Activated CD4-positive, alpha-beta memory T cell treated with anti-CD3 and anti-CD28 coated beads for 36 hours (primary cell): ENCODE results near the gene ZNF184. TPM values are rescaled to one million over a fixed set of nuclear protein-coding genes. Genes with fewer than 3 reads are reported as not detected.
"Not testable (repeated sequence)": the region's sequence is repeated elsewhere in the genome, so short reads cannot be mapped to it uniquely, and the experiment has no call there.

ENCODE experiments used
- CTCF ChIA-PET: fragments of 350-600 bp; sonication (Branson Sonifier 250); formaldehyde crosslinking; loops from one replicate; lab custom pipeline; 2021; ENCODE audit warnings: antibody characterized with exemption, inconsistent platforms; lab: Charles Lee
- POLR2A ChIA-PET: fragments of 350-600 bp; sonication (Branson Sonifier 250); formaldehyde crosslinking; loops from one replicate; lab custom pipeline; 2021; ENCODE audit warnings: antibody characterized with exemption; lab: Charles Lee
- DNase-seq: peaks from one replicate; pipeline ENCODE4 v3.0.0-alpha.2; 2020
- H3K27ac Mint-ChIP-seq: one replicate; pipeline ENCODE4 v1.8.0; 2021; ENCODE audit warnings: mixed read lengths
- H3K27me3 Mint-ChIP-seq: one replicate; pipeline ENCODE4 v1.8.0; 2021; ENCODE audit warnings: mixed read lengths
- H3K36me3 Mint-ChIP-seq: one replicate; pipeline ENCODE4 v1.8.0; 2021; ENCODE audit warnings: mixed read lengths
- H3K4me1 Mint-ChIP-seq: one replicate; pipeline ENCODE4 v1.8.0; 2021; ENCODE audit warnings: low read depth, mixed read lengths
- H3K4me3 Mint-ChIP-seq: one replicate; pipeline ENCODE4 v1.8.0; 2021; ENCODE audit warnings: mild to moderate bottlenecking, mixed read lengths
- H3K9me3 Mint-ChIP-seq: one replicate; pipeline ENCODE4 v1.8.0; 2021; ENCODE audit warnings: mixed read lengths
- intact Hi-C: fragments of 100-400 bp; cut with micrococcal nuclease; formaldehyde crosslinking; loops from one replicate; pipeline ENCODE4 v1.15.1; 2023
- total RNA-seq, 2 experiments: library from RNA; stranded (reverse); gene quantifications; one replicate each; pipeline ENCODE4 v1.2.3, GENCODE V29; 2021

The ZNF184 gene
- total RNA-seq, 2 experiments from 2014 or later, result 12.2 to 12.7 TPM

DNA sequence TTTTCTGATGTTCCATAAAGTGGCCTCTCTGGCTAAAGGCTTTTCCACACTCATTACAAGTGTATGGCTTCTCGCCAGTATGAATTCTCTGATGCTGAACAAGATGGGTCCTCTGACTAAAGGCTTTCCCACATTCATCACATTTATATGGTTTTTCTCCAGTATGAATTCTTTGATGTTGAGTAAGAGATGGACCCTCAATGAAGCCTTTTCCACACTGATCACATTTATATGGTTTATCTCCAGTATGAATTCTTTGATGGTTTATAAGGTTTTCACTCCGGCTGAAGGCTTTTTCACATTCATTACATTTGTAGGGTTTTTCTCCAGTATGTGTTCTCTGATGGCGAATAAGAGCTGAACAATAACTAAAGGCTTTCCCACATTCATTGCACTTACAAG, 20.4 kb downstream of the ZNF184 start:
- Mint-ChIP-seq H3K4me3 (no peak overlapping the region), H3K27me3 (no peaks in the 10 kb centered on the region), H3K27ac (no peak overlapping the region), H3K4me1 (no peaks in the 10 kb centered on the region), H3K9me3 (peaks cover 92% of the 10 kb centered on the region), H3K36me3 (peaks cover 94% of the 10 kb centered on the region)
- POLR2A ChIA-PET, result no interaction called here
- intact Hi-C loops, result no loop called here
- CTCF ChIA-PET, result no interaction called here
- no peak for DNase-seq

DNA sequence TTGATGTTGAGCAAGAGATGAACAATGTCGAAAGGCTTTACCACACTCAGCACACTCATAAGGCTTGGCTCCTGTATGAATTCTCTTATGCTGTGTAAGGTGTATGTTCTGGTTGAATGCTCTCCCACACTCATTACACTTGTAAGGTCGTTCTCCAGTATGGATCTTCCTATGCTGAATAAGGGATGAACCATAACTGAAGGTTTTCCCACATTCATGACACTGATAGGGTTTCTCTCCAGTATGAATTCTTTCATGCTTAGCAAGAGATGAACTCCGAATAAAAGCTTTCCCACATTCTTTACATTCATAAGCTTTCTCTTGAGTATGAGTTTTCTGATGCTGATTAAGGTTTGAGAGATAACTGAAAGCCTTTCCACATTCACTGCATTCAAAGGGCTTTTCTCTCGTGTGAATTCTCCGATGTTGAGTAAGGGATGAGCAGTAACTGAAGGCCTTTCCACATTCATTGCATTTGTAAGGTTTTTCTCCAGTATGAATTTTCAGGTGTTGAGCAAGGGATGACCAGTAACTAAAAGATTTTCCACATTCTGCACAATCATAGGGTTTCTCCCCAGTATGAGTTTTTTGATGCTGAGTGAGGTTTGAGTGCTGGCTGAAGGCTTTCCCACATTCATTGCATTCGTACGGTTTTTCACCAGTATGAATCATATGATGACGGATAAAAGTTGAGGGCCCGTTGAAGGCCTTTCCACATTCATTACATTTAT, 21.1 kb downstream of the ZNF184 start:
- no peak for DNase-seq
- no peaks in the 10 kb centered on the region for H3K27me3 Mint-ChIP-seq
- peaks cover 91% of the 10 kb centered on the region for H3K36me3 Mint-ChIP-seq
- POLR2A ChIA-PET, result no interaction called here
- intact Hi-C loops, result no loop called here
- no peak overlapping the region for H3K27ac Mint-ChIP-seq
- H3K4me1 Mint-ChIP-seq, result no peaks in the 10 kb centered on the region
- CTCF ChIA-PET, result no interaction called here
- peaks cover 89% of the 10 kb centered on the region for H3K9me3 Mint-ChIP-seq
- H3K4me3 Mint-ChIP-seq, result no peak overlapping the region

DNA sequence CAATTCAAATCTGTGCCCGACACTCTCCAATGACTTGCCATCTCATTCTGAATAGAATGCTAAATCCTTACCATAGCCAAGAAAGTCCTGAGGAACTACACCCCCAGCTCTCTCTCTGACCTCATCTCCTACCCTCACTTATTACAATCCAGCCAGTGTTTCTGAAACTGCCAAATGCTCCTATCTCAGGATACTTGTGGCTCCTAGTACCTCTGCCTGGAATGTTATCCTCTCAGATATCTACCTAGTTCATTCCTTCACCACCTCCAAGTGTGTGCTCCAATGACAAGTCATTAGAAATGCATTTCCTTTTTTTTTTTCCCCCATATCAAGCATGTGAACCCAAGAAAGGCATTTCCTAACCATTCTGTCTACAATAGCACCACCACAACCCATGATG, 24.4 kb downstream of the ZNF184 start:
- intact Hi-C loops, result no loop called here
- H3K4me1 Mint-ChIP-seq, result no peaks in the 10 kb centered on the region
- no peak for DNase-seq
- H3K27me3 Mint-ChIP-seq, result no peaks in the 10 kb centered on the region
- CTCF ChIA-PET, result no interaction called here
- H3K27ac Mint-ChIP-seq, result no peak overlapping the region
- peaks cover 72% of the 10 kb centered on the region for H3K9me3 Mint-ChIP-seq
- H3K4me3 Mint-ChIP-seq, result no peak overlapping the region
- POLR2A ChIA-PET, result no interaction called here
- H3K36me3 Mint-ChIP-seq, result peaks cover 67% of the 10 kb centered on the region

DNA sequence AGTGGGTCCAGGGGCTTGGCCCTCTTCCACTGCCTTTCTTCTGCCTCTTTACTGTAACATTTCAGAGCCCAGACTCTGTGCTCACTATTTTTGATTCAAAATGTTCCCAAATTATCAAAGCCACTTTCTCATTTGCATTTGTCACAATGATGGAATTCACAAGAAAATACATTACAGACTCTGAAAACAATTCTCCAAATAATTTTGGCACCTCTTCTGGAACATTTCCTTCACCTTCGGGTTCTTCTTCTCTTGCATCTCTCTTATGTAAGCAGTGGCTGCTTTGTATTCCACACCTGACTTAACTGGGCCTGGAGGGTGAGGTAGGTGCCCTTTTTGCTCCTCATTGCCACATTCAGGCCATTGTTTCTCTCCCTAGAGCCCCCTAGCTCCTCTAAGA, 30.0 kb downstream of the ZNF184 start:
- peaks cover 27% of the 10 kb centered on the region for H3K36me3 Mint-ChIP-seq
- DNase-seq, result no peak
- intact Hi-C loops, result no loop called here
- CTCF ChIA-PET, result no interaction called here
- H3K4me1 Mint-ChIP-seq, result no peaks in the 10 kb centered on the region
- no peak overlapping the region for H3K4me3 Mint-ChIP-seq
- H3K27me3 Mint-ChIP-seq, result no peaks in the 10 kb centered on the region
- no peak overlapping the region for H3K27ac Mint-ChIP-seq
- POLR2A ChIA-PET, result no interaction called here
- H3K9me3 Mint-ChIP-seq, result peaks cover 41% of the 10 kb centered on the region

DNA sequence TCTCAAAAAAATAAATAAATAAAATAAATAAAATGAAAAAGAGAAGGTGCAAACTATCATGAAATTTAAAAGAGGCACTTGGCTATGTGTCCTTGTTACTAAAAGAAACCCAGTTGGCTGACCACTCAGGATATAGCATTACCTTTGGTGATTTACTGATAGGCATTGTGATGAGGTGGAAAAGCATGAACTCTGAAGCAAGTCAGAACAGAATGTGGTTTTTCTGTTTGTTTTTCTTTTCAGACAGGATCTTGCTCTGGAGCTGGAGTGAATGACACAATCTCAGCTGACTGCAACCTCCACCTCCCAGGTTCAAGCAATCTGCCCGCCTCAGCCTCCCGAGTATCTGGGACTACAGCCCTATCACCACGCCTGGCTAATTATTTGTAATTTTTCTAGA, 31.9 kb downstream of the ZNF184 start:
- ChIA-PET POLR2A (no interaction called here), CTCF (no interaction called here)
- no peak for DNase-seq
- no peaks in the 10 kb centered on the region for H3K4me1 Mint-ChIP-seq
- H3K27me3 Mint-ChIP-seq, result no peaks in the 10 kb centered on the region
- H3K27ac Mint-ChIP-seq, result no peak overlapping the region
- H3K36me3 Mint-ChIP-seq, result peaks cover 17% of the 10 kb centered on the region
- no peak overlapping the region for H3K4me3 Mint-ChIP-seq
- peaks cover 30% of the 10 kb centered on the region for H3K9me3 Mint-ChIP-seq
- intact Hi-C loops, result no loop called here

DNA sequence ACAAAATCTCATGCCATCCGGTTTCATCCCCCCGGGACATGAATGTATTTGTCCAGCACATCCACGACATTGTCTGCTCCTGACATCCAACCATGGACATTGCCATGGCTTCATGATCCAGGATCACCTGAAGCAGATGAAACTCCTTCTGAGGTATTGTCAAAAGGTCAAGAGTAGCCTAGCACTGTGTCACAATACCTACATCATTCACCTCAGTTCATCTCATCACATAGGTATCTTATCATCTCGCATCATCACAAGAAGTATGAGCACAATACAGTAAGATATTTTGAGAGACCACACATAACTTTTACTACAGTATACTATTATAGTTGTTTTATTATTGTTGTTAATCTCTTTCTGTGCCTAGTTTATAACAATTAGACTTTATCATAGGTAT, 33.5 kb downstream of the ZNF184 start:
- Mint-ChIP-seq H3K4me1 (no peaks in the 10 kb centered on the region), H3K27ac (no peak overlapping the region), H3K4me3 (no peak overlapping the region), H3K36me3 (peaks cover 9% of the 10 kb centered on the region), H3K27me3 (peaks cover 1% of the 10 kb centered on the region), H3K9me3 (peaks cover 35% of the 10 kb centered on the region)
- ChIA-PET CTCF (no interaction called here), POLR2A (no interaction called here)
- intact Hi-C loops, result no loop called here
- DNase-seq, result no peak

DNA sequence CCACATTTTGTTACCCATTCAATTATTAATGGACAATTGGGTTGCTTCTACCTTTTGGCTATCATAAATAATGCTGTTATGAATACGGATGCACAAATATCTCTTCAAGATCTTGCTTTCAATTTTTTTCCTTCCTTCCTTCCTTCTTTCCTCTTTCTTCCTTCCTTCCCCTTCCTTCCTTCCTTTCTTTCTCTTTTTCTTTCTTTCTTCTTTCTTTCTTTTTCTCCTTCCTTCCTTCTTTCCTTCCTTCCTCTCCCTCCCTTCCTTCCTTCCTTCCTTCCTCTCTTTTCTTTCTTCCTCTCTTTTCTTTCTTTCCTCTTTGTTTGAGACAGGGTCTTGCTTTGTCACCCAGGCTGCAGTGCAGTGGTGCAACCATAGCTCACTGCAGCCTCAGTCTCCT, 39.2 kb downstream of the ZNF184 start:
- peaks cover 10% of the 10 kb centered on the region for H3K27me3 Mint-ChIP-seq
- intact Hi-C loops, result no loop called here
- no peak for DNase-seq
- no peak overlapping the region for H3K27ac Mint-ChIP-seq
- no peaks in the 10 kb centered on the region for H3K4me1 Mint-ChIP-seq
- peaks cover 19% of the 10 kb centered on the region for H3K9me3 Mint-ChIP-seq
- H3K4me3 Mint-ChIP-seq, result no peak overlapping the region
- peaks cover 1% of the 10 kb centered on the region for H3K36me3 Mint-ChIP-seq
- ChIA-PET CTCF (no interaction called here), POLR2A (interaction anchor here (0.6 kb wide), 1 partner anchor 122 kb away, joined by 3 read pairs; no protein-coding TSS in a partner anchor)

DNA sequence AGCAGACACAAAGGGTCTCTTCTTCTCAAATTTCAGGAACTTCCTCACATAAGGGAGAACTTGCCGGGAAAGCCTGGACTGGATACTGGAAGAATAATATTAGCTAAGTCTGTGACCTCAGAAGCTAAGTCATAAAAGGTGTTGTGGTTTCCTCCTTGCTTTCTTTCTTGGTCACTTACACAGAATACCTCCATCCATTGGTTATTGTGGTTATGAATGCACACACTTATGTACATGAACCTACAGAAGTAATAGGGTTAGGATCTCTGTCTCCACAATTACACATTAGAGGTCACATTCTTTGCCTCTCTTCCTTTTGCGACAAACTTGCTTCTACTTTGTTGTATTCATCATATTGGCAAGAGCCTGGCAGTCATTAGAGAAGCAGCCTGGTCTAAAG, 43.9 kb downstream of the ZNF184 start:
- no peak for DNase-seq
- CTCF ChIA-PET, result no interaction called here
- H3K27ac Mint-ChIP-seq, result no peak overlapping the region
- intact Hi-C loops, result no loop called here
- peaks cover 8% of the 10 kb centered on the region for H3K27me3 Mint-ChIP-seq
- POLR2A ChIA-PET, result no interaction called here
- H3K4me3 Mint-ChIP-seq, result no peak overlapping the region
- peaks cover 2% of the 10 kb centered on the region for H3K9me3 Mint-ChIP-seq
- H3K36me3 Mint-ChIP-seq, result peaks cover 1% of the 10 kb centered on the region
- H3K4me1 Mint-ChIP-seq, result no peaks in the 10 kb centered on the region

DNA sequence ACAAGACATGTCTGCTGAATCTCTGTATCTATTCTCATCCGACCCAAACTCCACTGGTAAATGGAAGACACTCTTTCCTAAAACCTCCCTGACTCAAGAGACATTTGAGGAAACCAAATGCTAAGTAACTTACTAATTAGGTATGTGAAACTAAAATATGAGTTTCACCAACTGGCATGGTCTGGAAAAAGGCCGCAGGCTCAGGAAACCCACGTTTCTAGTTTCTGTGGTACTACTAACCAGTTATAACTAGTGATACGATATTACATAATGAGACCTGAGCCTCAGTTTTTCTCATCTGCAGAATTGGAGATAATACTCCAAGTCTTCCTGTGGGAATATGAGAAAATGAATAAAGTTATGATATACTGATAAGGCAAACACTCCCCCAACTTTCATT, 44.4 kb downstream of the ZNF184 start:
- Mint-ChIP-seq H3K27me3 (peaks cover 8% of the 10 kb centered on the region), H3K4me3 (no peak overlapping the region), H3K4me1 (no peaks in the 10 kb centered on the region), H3K9me3 (peaks cover 2% of the 10 kb centered on the region), H3K27ac (no peak overlapping the region), H3K36me3 (peaks cover 1% of the 10 kb centered on the region)
- CTCF ChIA-PET, result no interaction called here
- DNase-seq, result no peak
- POLR2A ChIA-PET, result no interaction called here
- intact Hi-C loops, result no loop called here

DNA sequence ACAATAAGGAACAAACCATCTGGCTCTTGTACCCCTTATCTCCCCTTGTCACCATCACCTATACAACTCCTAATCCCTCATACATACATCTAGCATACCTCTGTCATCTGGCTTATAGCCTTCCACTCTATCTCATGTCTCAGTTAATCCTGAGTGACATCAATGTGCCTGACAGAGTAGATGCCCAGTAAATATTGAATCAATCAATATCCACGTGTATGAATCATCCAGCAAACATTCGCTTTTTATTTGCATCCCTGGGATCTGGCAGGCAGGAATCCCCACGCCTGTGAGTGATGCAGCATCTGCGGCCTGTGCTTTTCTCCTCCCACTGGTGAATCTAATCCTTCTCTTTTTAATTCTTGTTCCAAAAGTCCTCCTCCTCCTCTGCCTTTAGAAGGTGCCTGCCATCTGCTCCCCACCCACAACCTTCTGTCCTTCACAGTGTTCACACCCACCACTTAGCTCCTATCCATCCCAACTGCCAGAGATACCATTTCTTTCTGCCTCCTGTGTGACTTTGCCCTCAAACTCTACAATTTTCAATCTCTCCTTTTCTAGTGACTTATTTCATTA, 46.8 kb downstream of the ZNF184 start:
- intact Hi-C loops, result no loop called here
- ChIA-PET POLR2A (no interaction called here), CTCF (no interaction called here)
- peaks cover 2% of the 10 kb centered on the region for H3K9me3 Mint-ChIP-seq
- H3K27me3 Mint-ChIP-seq, result peaks cover 2% of the 10 kb centered on the region
- no peak overlapping the region for H3K27ac Mint-ChIP-seq
- H3K4me1 Mint-ChIP-seq, result no peaks in the 10 kb centered on the region
- no peak for DNase-seq
- H3K36me3 Mint-ChIP-seq, result peaks cover 1% of the 10 kb centered on the region
- H3K4me3 Mint-ChIP-seq, result no peak overlapping the region

DNA sequence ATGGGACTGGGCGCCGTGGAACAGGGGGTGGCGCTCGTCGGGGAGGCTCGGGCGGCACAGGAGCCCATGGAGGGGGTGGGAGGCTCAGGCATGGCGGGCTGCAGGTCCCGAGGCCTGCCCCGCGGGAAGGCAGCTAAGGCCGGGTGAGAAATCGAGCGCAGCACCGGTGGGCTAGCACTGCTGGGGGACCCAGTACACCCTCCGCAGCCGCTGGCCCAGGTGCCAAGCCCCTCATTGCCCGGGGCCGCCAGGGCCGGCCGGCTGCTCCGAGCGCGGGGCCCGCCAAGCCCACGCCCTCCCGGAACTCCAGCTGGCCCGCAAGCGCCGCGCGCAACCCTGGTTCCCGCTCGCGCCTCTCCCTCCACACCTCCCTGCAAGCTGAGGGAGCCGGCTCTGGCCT, 48.1 kb downstream of the ZNF184 start:
- H3K27ac Mint-ChIP-seq, H3K36me3 Mint-ChIP-seq, H3K27me3 Mint-ChIP-seq, intact Hi-C loops, H3K4me3 Mint-ChIP-seq, CTCF ChIA-PET, H3K9me3 Mint-ChIP-seq, H3K4me1 Mint-ChIP-seq, DNase-seq, POLR2A ChIA-PET: not testable (repeated sequence)

DNA sequence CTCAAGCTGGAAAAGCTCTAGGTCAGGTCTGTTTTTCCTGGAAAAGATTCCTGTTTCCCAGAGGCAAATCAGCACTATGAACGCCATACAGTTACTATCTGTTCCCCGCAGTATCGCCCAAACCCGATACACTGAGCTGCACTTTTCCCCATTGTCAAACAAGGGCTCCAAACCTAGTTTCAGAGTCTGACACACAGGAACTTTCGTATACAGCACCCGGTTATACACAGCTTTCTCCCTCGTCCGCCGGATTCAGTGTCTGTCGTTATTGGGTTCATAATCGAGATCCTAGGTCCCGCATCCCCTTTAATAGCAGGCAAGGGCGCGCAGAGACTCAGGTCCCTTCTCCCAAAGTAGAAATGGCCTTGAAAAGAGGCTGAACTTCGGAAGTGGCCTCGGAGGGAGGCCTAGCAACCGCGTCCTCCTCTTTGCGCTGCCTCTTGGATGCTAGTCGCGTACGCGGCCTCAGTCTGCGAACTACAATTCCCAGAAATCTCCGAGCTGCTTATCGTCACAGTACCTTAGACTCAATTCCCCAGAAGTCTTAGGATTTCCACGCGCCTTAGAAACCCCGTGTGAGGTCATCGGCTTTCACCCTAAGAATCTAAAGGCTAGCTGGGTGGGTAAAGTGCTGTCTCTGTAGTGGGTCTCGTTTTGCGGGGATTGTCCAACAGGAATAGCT, 50.1 kb downstream of the ZNF184 start:
- CTCF ChIA-PET, result no interaction called here
- Mint-ChIP-seq H3K27ac (no peak overlapping the region), H3K4me3 (no peak overlapping the region), H3K9me3 (no peaks in the 10 kb centered on the region), H3K36me3 (no peaks in the 10 kb centered on the region), H3K4me1 (no peaks in the 10 kb centered on the region), H3K27me3 (peaks cover 6% of the 10 kb centered on the region)
- POLR2A ChIA-PET, result no interaction called here
- intact Hi-C loops, result no loop called here
- no peak for DNase-seq

DNA sequence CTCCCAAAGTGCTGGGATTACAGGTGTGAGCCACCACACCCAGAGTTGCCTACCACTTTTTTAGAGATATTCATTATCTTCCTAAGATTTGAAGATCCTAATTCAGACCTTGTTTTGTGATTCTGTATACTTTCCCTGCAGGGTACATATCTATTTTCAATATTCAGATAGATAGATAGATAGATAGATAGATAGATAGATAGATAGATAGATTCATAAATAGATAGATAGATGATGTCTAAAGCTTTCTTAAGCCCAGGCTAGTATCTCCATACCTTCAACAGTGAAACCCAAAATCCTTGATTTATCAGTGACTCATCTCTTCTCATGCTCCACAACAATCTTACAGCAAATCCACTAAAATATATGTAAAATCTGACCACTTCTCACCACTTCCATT, 53.5 kb downstream of the ZNF184 start:
- H3K4me3 Mint-ChIP-seq, result no peak overlapping the region
- DNase-seq, result no peak
- ChIA-PET POLR2A (no interaction called here), CTCF (no interaction called here)
- no peaks in the 10 kb centered on the region for H3K36me3 Mint-ChIP-seq
- no peak overlapping the region for H3K27ac Mint-ChIP-seq
- H3K27me3 Mint-ChIP-seq, result peaks cover 11% of the 10 kb centered on the region
- intact Hi-C loops, result no loop called here
- H3K9me3 Mint-ChIP-seq, result no peaks in the 10 kb centered on the region
- H3K4me1 Mint-ChIP-seq, result no peaks in the 10 kb centered on the region
